ENCODE results near the gene RBM4B. TPM values are rescaled to one million over a fixed set of nuclear protein-coding genes. Genes with fewer than 3 reads are reported as not detected.

The RBM4B gene
- polyA plus RNA-seq, 1 donor = 78.4 TPM

GRCh38 chr11:66616379-66617154, 61.1 kb downstream of the RBM4B start, which contains the start of gene RBM14:
Gene RBM14, plus strand, starts transcription at chr11:66616630. Its CDS starts 91 bp downstream, at chr11:66616721.
- DNase-seq = peak; percentile 99

Other genes starting within 250 kb of the RBM4B start
- gene MRPL11, start 239.0 kb downstream of the RBM4B start, polyA plus RNA-seq (ENCODE audit: insufficient read length) = 67.5 TPM
- 4.9 TPM for gene PELI3, start 211.0 kb downstream of the RBM4B start, polyA plus RNA-seq (ENCODE audit: insufficient read length)
- gene DPP3, start 197.5 kb downstream of the RBM4B start, polyA plus RNA-seq (ENCODE audit: insufficient read length) = 24.3 TPM
- gene BBS1, start 167.3 kb downstream of the RBM4B start, polyA plus RNA-seq (ENCODE audit: insufficient read length) = 93.0 TPM
- gene ZDHHC24, start 131.8 kb downstream of the RBM4B start, polyA plus RNA-seq (ENCODE audit: insufficient read length) = 8.4 TPM
- gene ACTN3, start 131.0 kb downstream of the RBM4B start, polyA plus RNA-seq (ENCODE audit: insufficient read length) = 1.1 TPM
- 99.0 TPM for gene CTSF, start 109.3 kb downstream of the RBM4B start, polyA plus RNA-seq (ENCODE audit: insufficient read length)
- 0.27 TPM for gene CCDC87, start 84.8 kb downstream of the RBM4B start, polyA plus RNA-seq (ENCODE audit: insufficient read length)
- gene CCS, start 84.7 kb downstream of the RBM4B start, polyA plus RNA-seq (ENCODE audit: insufficient read length) = 54.0 TPM
- 86.7 TPM for gene RBM14, start 61.3 kb downstream of the RBM4B start, polyA plus RNA-seq (ENCODE audit: insufficient read length)
- gene RBM4, start 39.2 kb downstream of the RBM4B start, polyA plus RNA-seq (ENCODE audit: insufficient read length) = 258 TPM
- gene SPTBN2, start 51.3 kb upstream of the RBM4B start, polyA plus RNA-seq (ENCODE audit: insufficient read length) = 51.5 TPM
- gene RCE1, start 165.6 kb upstream of the RBM4B start, polyA plus RNA-seq (ENCODE audit: insufficient read length) = 24.3 TPM
- gene LRFN4, start 179.2 kb upstream of the RBM4B start, polyA plus RNA-seq (ENCODE audit: insufficient read length) = 11.5 TPM